Measurements from ENCODE around the gene CEACAM6. TPM values are rescaled to one million over a fixed set of nuclear protein-coding genes. Genes with fewer than 3 reads are reported as not detected.
"Not testable (repeated sequence)": the region's sequence is repeated elsewhere in the genome, so short reads cannot be mapped to it uniquely, and the experiment has no call there.

The CEACAM6 gene
- total and polyA plus RNA-seq, 8 donors, result 0.68 to 9.0 (median 6.8) TPM

DNA sequence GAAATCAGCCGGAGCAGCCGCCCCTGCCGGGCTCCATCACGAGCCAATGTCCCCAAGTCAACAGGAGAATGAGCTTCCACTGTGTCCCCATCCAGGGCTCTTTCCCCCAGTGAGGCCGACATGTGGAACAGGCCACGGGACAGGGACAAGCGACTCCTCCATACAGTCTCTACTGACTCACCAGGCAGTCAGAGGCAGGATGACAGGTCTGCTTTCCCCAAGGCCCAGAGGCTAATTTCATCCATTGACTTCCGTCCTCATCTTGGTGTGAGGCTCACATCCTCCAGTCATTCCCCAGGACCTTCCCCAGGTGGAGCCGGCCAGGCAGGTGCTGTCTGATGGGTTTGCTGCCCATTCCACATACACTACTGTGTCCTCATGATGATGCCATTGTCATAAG, 3.5 kb downstream of the CEACAM6 start:
- intact Hi-C loops (cut with DNase I), result no loop called here
- Histone ChIP-seq H3K27me3 (no peaks in the 10 kb centered on the region), H3K9me3 (no peaks in the 10 kb centered on the region), H3K4me1 (no peaks in the 10 kb centered on the region), H3K27ac (no peak overlapping the region), H3K36me3 (no peaks in the 10 kb centered on the region), H3K4me3 (no peak overlapping the region)
- DNase-seq (no peak), FAIRE-seq (no peak), ATAC-seq (no peak)
- TF ChIP-seq, protein P1, sequence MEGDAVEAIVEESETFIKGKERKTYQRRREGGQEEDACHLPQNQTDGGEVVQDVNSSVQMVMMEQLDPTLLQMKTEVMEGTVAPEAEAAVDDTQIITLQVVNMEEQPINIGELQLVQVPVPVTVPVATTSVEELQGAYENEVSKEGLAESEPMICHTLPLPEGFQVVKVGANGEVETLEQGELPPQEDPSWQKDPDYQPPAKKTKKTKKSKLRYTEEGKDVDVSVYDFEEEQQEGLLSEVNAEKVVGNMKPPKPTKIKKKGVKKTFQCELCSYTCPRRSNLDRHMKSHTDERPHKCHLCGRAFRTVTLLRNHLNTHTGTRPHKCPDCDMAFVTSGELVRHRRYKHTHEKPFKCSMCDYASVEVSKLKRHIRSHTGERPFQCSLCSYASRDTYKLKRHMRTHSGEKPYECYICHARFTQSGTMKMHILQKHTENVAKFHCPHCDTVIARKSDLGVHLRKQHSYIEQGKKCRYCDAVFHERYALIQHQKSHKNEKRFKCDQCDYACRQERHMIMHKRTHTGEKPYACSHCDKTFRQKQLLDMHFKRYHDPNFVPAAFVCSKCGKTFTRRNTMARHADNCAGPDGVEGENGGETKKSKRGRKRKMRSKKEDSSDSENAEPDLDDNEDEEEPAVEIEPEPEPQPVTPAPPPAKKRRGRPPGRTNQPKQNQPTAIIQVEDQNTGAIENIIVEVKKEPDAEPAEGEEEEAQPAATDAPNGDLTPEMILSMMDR (IDR thresholded peaks at IDR 0.05), result no peak
- WGBS, 2 donors, result 62 to 81% methylated on average over 9 of the region's 9 CpGs

DNA sequence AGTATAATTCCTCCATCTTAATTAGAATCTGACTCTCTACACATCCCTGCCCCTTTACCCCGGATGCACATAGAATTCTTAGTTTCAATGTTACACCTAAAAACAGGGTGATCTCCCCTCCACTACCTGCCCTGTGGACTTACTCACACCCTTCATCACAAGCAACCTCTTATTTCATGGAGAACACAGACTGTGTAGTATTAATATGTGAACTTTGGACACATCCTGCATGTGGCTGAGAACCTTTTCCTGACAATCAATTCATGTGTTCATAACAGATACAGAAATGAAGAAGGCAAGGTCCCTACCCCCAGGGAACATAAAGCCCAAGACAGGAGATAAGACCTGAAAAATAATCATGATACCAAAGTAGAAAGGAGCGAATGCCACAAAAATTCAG, 11.8 kb downstream of the CEACAM6 start:
- no peaks in the 10 kb centered on the region for H3K36me3 ChIP-seq
- H3K4me3 ChIP-seq, result no peak overlapping the region
- no peaks in the 10 kb centered on the region for H3K4me1 ChIP-seq
- DNase-seq (no peak), ATAC-seq (no peak), FAIRE-seq (no peak)
- H3K27ac ChIP-seq, result no peak overlapping the region
- H3K27me3 ChIP-seq, result no peaks in the 10 kb centered on the region
- H3K9me3 ChIP-seq, result no peaks in the 10 kb centered on the region
- WGBS, 2 donors, result 79 to 80% methylated on average over 2 of the region's 2 CpGs
- TF ChIP-seq, protein P1 (IDR thresholded peaks at IDR 0.05), result no peak
- intact Hi-C loops (cut with DNase I), result no loop called here

- H3K4me1 ChIP-seq; H3K27ac ChIP-seq; H3K36me3 ChIP-seq; H3K9me3 ChIP-seq; ATAC-seq; DNase-seq; H3K27me3 ChIP-seq; FAIRE-seq; intact Hi-C loops (cut with DNase I); H3K4me3 ChIP-seq: not testable (repeated sequence)
- 60 to 62% methylated on average over 4 to 5 of the region's 5 CpGs for WGBS, 2 donors
These were observed 12.8 kb downstream of the CEACAM6 start for GRCh38 chr19:41768105-41768504.

GRCh38 chr19:41769608-41770007, 14.3 kb downstream of the CEACAM6 start:
- H3K27ac ChIP-seq, result no peak overlapping the region
- DNase-seq (no peak), ATAC-seq (no peak), FAIRE-seq (peak; percentile 98)
- no peaks in the 10 kb centered on the region for H3K9me3 ChIP-seq
- H3K36me3 ChIP-seq, result no peaks in the 10 kb centered on the region
- WGBS, 2 donors, result 70 to 82% methylated on average over 4 of the region's 4 CpGs
- no peaks in the 10 kb centered on the region for H3K27me3 ChIP-seq
- TF ChIP-seq, protein P1 (IDR thresholded peaks at IDR 0.05), result no peak
- H3K4me1 ChIP-seq, result no peaks in the 10 kb centered on the region
- no peak overlapping the region for H3K4me3 ChIP-seq
- intact Hi-C loops (cut with DNase I), result no loop called here

- ATAC-seq (no peak), DNase-seq (no peak), FAIRE-seq (no peak)
- Histone ChIP-seq H3K27me3 (no peaks in the 10 kb centered on the region), H3K4me3 (no peak overlapping the region), H3K9me3 (no peaks in the 10 kb centered on the region), H3K36me3 (no peaks in the 10 kb centered on the region), H3K4me1 (no peaks in the 10 kb centered on the region), H3K27ac (no peak overlapping the region)
- intact Hi-C loops (cut with DNase I), result no loop called here
- WGBS, 2 donors, result 91 to 97% methylated on average over 2 of the region's 2 CpGs
- TF ChIP-seq, protein P1 (IDR thresholded peaks at IDR 0.05), result no peak
These were observed 16.1 kb downstream of the CEACAM6 start for GRCh38 chr19:41771410-41771809.

All from pancreas (tissue), 10 donors.